Nephron (organoid): ENCODE data around the gene OBP2B.
"Not testable (repeated sequence)": the region's sequence is repeated elsewhere in the genome, so short reads cannot be mapped to it uniquely, and the experiment has no call there.

Source experiments
- H3K27ac Mint-ChIP-seq, 3 experiments: 2 replicates each; pipeline ENCODE4 v1.8.0; 2020; ENCODE audit warnings: mixed read lengths in 3 of 3, mild to moderate bottlenecking in 2 of 3, moderate library complexity in 1 of 3
- H3K27me3 Mint-ChIP-seq: 2 replicates; pipeline ENCODE4 v1.8.0; 2021; ENCODE audit warnings: low read depth, mild to moderate bottlenecking, moderate library complexity, mixed read lengths
- H3K36me3 Mint-ChIP-seq: 2 replicates; pipeline ENCODE4 v1.8.0; 2020; ENCODE audit warnings: low read depth, mixed read lengths
- H3K4me1 Mint-ChIP-seq: 2 replicates; pipeline ENCODE4 v1.8.0; 2020; ENCODE audit warnings: mixed read lengths
- H3K4me3 Mint-ChIP-seq, 3 experiments: 2 replicates each; pipeline ENCODE4 v1.8.0; 2020; ENCODE audit warnings: mild to moderate bottlenecking in 3 of 3, mixed read lengths in 3 of 3, moderate library complexity in 2 of 3
- H3K9me3 Mint-ChIP-seq: 2 replicates; pipeline ENCODE4 v1.8.0; 2020; ENCODE audit warnings: mixed read lengths
- TF ChIP-seq, protein P1 (sequence below), 3 experiments: fragments of 200-600 bp; sonication (generic); IDR thresholded peaks; one replicate each; pipeline ENCODE4 v1.5.0; 2021; ENCODE audit warnings: antibody characterized with exemption in 3 of 3; ENCODE audit not compliant: unreplicated experiment in 3 of 3

The OBP2B gene

DNA sequence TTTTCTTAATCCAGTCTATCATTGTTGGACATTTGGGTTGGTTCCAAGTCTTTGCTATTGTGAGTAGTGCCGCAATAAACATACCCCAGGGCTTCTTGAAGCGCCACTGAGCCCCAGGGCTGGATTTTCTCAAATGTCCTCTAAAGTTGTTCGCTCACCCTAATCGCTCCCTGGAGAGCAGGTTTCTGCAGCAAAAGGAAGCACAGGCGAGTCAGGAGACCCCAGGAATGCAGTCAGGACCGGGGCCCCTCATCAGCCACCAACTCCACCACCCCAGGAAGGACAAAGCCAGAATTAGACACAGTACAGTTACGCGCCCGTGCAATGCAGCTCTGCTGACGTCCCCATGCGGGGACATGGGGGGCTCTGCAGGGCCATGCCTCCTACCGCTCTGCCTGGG lies 15.7 kb upstream of the OBP2B start:
- no peaks in the 10 kb centered on the region for H3K36me3 Mint-ChIP-seq
- H3K9me3 Mint-ChIP-seq = peaks cover 7% of the 10 kb centered on the region
- H3K4me1 Mint-ChIP-seq = no peaks in the 10 kb centered on the region
- peaks cover 26% of the 10 kb centered on the region for H3K27me3 Mint-ChIP-seq
- no peak overlapping the region for H3K4me3 Mint-ChIP-seq
- TF ChIP-seq, protein P1, sequence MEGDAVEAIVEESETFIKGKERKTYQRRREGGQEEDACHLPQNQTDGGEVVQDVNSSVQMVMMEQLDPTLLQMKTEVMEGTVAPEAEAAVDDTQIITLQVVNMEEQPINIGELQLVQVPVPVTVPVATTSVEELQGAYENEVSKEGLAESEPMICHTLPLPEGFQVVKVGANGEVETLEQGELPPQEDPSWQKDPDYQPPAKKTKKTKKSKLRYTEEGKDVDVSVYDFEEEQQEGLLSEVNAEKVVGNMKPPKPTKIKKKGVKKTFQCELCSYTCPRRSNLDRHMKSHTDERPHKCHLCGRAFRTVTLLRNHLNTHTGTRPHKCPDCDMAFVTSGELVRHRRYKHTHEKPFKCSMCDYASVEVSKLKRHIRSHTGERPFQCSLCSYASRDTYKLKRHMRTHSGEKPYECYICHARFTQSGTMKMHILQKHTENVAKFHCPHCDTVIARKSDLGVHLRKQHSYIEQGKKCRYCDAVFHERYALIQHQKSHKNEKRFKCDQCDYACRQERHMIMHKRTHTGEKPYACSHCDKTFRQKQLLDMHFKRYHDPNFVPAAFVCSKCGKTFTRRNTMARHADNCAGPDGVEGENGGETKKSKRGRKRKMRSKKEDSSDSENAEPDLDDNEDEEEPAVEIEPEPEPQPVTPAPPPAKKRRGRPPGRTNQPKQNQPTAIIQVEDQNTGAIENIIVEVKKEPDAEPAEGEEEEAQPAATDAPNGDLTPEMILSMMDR (IDR thresholded peaks at IDR 0.05; ENCODE audit: unreplicated experiment in 3 of 3) = no peak
- no peak overlapping the region for H3K27ac Mint-ChIP-seq

DNA sequence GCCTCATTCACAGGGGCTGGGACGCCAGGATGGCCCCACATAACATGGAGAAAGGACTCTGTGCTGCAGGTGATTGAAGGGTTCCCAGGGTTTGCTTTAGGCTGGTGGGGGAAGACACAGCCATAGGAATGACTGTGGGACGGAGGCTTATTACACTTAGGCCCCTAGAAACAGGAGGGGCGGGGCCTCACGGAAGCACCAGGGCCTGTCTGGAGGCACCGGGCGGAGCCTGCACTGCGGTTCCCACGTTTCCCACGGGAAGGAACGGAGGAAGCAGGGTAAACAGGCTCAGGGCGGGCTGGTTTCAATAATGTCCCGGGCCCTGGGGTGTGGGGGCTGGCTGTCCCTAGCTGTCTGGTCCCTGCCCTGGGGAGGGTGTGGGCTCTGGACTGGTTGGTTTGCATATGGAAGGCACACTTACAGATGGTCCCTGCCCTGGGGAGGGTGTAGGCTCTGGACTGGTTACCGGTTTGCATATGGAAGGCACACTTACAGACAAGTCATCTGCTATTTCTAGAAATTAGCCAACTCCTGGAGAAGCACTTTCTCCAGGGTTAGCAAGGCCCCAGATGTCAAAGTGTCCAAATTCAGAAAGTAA lies 14.2 kb upstream of the OBP2B start:
- not testable (repeated sequence) for H3K36me3 Mint-ChIP-seq, H3K4me3 Mint-ChIP-seq, H3K4me1 Mint-ChIP-seq, H3K27ac Mint-ChIP-seq, H3K9me3 Mint-ChIP-seq
- H3K27me3 Mint-ChIP-seq = peaks cover 28% of the 10 kb centered on the region

DNA sequence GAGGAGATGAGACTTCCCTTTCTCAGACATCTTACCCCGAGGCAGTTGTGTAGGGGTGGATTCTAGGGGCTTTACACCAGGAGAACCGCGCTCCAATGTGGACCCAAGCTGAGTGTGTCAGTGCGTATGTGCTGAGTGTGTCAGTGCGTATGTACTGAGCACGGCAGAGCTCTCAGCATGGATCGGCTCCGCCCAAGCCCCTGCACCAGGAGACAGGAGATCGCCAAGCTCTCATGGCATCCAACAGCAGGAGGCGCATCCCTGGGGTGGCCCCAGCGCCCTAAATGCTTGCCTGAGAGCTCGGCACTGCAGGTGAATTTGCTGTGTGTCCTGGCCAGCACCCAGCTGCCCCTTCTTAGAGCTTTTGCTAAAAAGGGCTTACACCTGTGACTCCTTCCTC lies 12.9 kb upstream of the OBP2B start:
- H3K36me3 Mint-ChIP-seq, H3K9me3 Mint-ChIP-seq, H3K4me3 Mint-ChIP-seq, H3K4me1 Mint-ChIP-seq, H3K27ac Mint-ChIP-seq: not testable (repeated sequence)
- peaks cover 39% of the 10 kb centered on the region for H3K27me3 Mint-ChIP-seq

DNA sequence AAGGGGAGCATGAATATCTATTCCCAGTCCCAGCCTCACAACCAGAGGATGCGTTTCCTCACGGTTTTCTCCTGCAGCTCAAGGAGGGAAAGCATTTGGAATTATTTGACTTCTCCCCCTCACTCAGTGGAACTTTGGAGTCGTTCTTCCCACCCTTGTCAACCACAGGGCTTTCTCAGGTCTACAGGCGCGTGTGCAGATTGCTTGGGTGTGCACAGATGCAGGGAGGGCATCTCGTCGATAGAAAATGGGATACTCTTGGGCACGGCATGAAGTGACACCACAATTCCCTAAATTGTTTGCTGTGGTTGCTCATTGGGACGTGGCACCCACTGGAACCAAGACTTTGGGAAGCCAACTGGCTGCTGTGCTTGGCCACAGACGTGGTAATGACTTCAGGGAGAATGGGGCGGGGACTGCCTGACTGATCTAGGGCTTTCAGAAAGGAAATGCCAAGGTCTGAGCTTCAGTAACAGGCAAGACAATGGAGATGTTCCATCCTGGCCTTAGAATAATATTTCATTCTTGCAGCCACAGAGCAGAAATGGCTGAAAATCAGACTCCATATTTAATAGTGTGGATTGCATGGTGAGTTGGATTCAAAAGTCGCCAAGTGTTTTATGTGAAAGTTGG lies 12.2 kb upstream of the OBP2B start:
- H3K27ac Mint-ChIP-seq = no peak overlapping the region
- TF ChIP-seq, protein P1 (IDR thresholded peaks at IDR 0.05; ENCODE audit: unreplicated experiment in 3 of 3) = no peak
- no peak overlapping the region for H3K4me3 Mint-ChIP-seq
- peaks cover 8% of the 10 kb centered on the region for H3K9me3 Mint-ChIP-seq
- peaks cover 43% of the 10 kb centered on the region for H3K27me3 Mint-ChIP-seq
- H3K36me3 Mint-ChIP-seq = no peaks in the 10 kb centered on the region
- no peaks in the 10 kb centered on the region for H3K4me1 Mint-ChIP-seq

DNA sequence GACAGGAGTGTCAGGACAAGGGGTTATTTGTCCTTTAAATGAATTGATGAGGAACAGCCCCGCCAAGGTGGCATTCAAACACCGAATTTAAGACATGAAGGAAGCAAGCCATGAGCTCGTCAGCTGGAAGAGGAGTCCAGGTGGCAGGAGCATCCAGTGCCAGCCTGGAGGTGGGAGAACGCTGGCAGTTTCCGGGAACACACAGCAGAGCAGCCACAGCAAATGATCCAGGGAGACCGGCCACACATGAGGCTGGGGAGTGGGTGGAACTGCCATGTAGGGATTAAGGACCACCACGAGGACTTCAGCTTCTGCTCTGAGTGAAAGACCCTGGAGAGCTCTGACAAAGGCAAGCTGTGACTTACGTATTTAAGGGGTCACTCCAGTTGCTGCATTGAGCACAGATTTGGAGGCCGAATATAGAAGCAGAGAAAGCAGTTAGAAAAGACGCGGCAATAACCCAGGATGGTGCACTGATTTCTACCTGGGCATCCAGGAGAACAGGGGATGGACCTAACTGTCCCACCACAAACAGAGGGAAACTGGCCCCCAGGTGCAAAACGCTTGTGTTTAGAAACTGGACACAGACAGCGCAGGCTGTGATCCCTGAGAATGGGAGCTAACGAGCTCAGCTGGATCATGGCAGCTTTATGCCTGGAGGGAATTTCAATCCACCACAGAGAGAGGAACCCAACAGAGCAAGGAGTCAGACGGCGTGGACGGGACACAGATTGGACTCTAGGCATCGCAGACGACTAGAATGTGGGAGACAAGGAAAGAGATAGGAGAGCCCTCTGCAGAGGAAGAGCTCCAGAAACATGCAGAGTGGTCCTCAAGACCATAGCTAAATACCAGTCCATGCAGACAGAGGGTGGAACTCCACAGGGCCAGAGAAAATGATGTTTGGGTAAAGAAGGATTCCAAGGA lies 9.3 kb upstream of the OBP2B start:
- peaks cover 59% of the 10 kb centered on the region for H3K27me3 Mint-ChIP-seq
- H3K9me3 Mint-ChIP-seq = peaks cover 19% of the 10 kb centered on the region
- not testable (repeated sequence) for H3K4me1 Mint-ChIP-seq, H3K36me3 Mint-ChIP-seq, H3K27ac Mint-ChIP-seq, H3K4me3 Mint-ChIP-seq

DNA sequence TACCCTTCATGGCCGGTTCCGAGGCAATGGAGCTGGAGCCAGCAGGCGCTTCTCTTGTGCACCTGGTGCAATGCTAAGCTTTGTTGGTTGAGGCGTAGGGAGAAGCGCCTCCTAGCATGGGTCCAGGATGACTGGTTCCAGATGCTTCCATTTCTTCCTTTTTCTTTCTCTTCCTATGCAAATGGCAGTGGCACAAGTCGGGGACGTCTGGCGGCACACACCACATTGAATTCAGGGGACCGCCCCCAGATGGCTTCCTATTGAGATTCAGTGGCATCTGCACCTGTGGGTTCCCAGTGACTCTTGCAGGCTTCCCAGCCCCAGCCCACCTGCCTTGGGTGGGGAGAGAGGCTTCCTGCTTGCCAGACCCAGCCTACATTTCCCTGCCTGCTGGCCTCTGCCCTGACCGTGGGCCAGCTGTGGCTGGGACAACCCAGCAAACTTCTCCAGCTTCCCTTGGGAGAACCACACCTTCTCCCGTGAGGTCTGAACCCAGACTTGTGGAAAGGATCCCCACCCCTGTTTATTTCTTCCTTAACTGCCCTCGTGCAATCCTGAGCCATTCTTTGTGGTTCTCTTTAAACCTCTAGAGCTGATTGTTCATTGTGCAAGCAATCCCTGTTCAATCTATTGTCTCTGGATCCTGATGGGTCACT lies 8.4 kb upstream of the OBP2B start:
- H3K4me1 Mint-ChIP-seq, H3K27ac Mint-ChIP-seq, H3K36me3 Mint-ChIP-seq, H3K4me3 Mint-ChIP-seq: not testable (repeated sequence)
- H3K9me3 Mint-ChIP-seq = peaks cover 22% of the 10 kb centered on the region
- peaks cover 62% of the 10 kb centered on the region for H3K27me3 Mint-ChIP-seq

DNA sequence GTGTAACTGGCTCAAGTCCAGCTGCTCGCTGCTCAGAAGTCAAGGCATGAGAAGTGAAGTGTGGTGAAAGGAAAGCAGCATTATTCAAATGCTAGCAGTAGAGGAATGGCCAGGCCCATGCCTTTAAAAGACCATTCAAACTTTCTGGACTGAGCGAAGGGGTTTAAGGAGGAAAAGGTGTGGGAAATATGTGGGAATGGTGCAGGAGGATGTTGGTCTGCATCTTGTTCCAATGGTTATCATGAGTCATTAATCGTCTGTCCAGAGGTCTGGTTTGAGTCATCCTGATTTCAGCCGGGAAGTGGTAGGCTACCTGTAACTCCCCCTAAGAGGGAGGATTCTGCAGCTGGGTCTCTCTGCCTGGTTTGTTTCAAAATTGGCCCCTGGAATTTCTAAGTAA lies 5.2 kb upstream of the OBP2B start:
- peaks cover 51% of the 10 kb centered on the region for H3K27me3 Mint-ChIP-seq

DNA sequence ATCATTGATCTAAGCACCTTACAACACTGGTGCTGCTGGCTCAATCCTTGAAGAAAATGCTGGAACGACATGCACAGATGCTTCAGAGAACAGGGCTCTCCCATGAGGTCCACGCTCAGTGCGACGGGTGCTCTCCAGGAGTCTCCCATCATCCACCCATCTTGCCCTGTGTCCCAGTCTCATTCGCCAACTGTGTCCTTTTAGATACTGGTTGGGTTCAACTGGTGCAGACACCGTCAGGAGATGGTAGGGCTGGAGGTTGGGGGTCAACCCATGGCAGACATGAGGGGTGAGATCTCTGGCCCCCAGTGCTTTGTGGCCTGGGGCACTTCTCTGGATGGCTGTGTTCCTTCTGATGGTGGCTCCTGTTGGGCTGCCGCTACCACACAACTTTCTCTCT lies 1.6 kb upstream of the OBP2B start:
- no peak overlapping the region for H3K27ac Mint-ChIP-seq
- H3K4me3 Mint-ChIP-seq = no peak overlapping the region
- H3K36me3 Mint-ChIP-seq = no peaks in the 10 kb centered on the region
- H3K9me3 Mint-ChIP-seq = peaks cover 17% of the 10 kb centered on the region
- TF ChIP-seq, protein P1 (IDR thresholded peaks at IDR 0.05; ENCODE audit: unreplicated experiment in 3 of 3) = no peak
- H3K27me3 Mint-ChIP-seq = peaks cover 43% of the 10 kb centered on the region
- no peaks in the 10 kb centered on the region for H3K4me1 Mint-ChIP-seq

More for the DNA sequence above, 5.2 kb upstream of the OBP2B start:
- H3K27ac Mint-ChIP-seq, H3K36me3 Mint-ChIP-seq, H3K4me3 Mint-ChIP-seq, H3K4me1 Mint-ChIP-seq: not testable (repeated sequence)
- peaks cover 19% of the 10 kb centered on the region for H3K9me3 Mint-ChIP-seq
